Activated CD8-positive, alpha-beta T cell treated with anti-CD3 and anti-CD28 coated beads for 36 hours (primary cell): Measurements from ENCODE around the gene CPLX1. TPM values are rescaled to one million over a fixed set of nuclear protein-coding genes. Genes with fewer than 3 reads are reported as not detected.

Experiments used
- ATAC-seq: fragments of 200-7000 bp; cut with Tn5 transposase; one replicate; pipeline ENCODE4 v1.10.0; 2021; ENCODE audit warnings: mild to moderate bottlenecking, moderate library complexity
- CTCF ChIA-PET: fragments of 350-600 bp; sonication (Branson Sonifier 250); formaldehyde crosslinking; loops from one replicate; lab custom pipeline; 2021; ENCODE audit warnings: antibody characterized with exemption; lab: Charles Lee
- POLR2A ChIA-PET: fragments of 350-600 bp; sonication (Branson Sonifier 250); formaldehyde crosslinking; loops from one replicate; lab custom pipeline; 2021; ENCODE audit warnings: antibody characterized with exemption; lab: Charles Lee
- DNase-seq: peaks from one replicate; pipeline ENCODE4 v3.0.0-alpha.2; 2020
- H3K27ac Mint-ChIP-seq: one replicate; pipeline ENCODE4 v1.8.0; 2021; ENCODE audit warnings: mild to moderate bottlenecking, mixed read lengths
- H3K27me3 Mint-ChIP-seq: one replicate; pipeline ENCODE4 v1.8.0; 2021; ENCODE audit warnings: mixed read lengths
- H3K36me3 Mint-ChIP-seq: one replicate; pipeline ENCODE4 v1.8.0; 2021; ENCODE audit warnings: low read depth, mixed read lengths
- H3K4me1 Mint-ChIP-seq: one replicate; pipeline ENCODE4 v1.8.0; 2021; ENCODE audit warnings: low read depth, mixed read lengths
- H3K4me3 Mint-ChIP-seq: one replicate; pipeline ENCODE4 v1.8.0; 2021; ENCODE audit warnings: mild to moderate bottlenecking, moderate library complexity, mixed read lengths
- H3K9me3 Mint-ChIP-seq: one replicate; pipeline ENCODE4 v1.8.0; 2021; ENCODE audit warnings: mixed read lengths
- intact Hi-C: fragments of 100-400 bp; cut with micrococcal nuclease; formaldehyde crosslinking; loops from one replicate; pipeline ENCODE4 v1.10.0; 2022
- total RNA-seq, 2 experiments: library from RNA; stranded (reverse); gene quantifications; one replicate each; pipeline ENCODE4 v1.2.3, GENCODE V29; 2021
- TF ChIP-seq, protein P1 (sequence below): fragments of 200-600 bp; IDR thresholded peaks from one replicate; pipeline ENCODE4 v1.8.0; 2022; ENCODE audit warnings: antibody characterized with exemption, mild to moderate bottlenecking

The CPLX1 gene
- total RNA-seq, 2 experiments from 2014 or later = not detected

DNA sequence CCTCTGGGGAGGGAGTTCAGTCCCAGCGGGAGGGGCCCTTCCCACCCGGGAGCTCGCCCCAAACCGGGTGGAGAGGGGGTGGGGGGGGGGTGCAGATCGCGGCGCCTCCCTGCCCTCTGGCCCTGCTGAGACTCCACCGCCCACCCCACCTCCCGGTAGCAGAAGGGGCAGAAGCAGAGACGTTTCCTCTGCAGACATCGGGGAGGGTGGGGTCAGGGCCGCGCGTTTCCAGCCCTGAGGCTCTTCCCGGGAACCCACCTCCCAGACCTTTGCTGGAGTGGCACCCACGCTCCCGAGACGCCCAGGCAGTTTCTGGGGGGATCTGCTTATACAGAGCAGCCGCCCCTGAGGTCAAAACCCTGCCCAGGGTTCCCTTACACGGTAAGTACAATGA is 30.2 kb downstream of the CPLX1 start:
- Mint-ChIP-seq H3K27me3 (peaks cover 24% of the 10 kb centered on the region), H3K9me3 (no peaks in the 10 kb centered on the region), H3K4me1 (peaks cover 32% of the 10 kb centered on the region), H3K36me3 (no peaks in the 10 kb centered on the region), H3K4me3 (no peak overlapping the region), H3K27ac (no peak overlapping the region)
- intact Hi-C loops = no loop called here
- no peak for DNase-seq
- no peak for ATAC-seq
- ChIA-PET CTCF (no interaction called here), POLR2A (interaction anchor here (1.0 to 1.5 kb wide), 3 partner anchors 8 to 84 kb away, joined by 3 to 5 read pairs (median 3); no protein-coding TSS in a partner anchor)
- TF ChIP-seq, protein P1, sequence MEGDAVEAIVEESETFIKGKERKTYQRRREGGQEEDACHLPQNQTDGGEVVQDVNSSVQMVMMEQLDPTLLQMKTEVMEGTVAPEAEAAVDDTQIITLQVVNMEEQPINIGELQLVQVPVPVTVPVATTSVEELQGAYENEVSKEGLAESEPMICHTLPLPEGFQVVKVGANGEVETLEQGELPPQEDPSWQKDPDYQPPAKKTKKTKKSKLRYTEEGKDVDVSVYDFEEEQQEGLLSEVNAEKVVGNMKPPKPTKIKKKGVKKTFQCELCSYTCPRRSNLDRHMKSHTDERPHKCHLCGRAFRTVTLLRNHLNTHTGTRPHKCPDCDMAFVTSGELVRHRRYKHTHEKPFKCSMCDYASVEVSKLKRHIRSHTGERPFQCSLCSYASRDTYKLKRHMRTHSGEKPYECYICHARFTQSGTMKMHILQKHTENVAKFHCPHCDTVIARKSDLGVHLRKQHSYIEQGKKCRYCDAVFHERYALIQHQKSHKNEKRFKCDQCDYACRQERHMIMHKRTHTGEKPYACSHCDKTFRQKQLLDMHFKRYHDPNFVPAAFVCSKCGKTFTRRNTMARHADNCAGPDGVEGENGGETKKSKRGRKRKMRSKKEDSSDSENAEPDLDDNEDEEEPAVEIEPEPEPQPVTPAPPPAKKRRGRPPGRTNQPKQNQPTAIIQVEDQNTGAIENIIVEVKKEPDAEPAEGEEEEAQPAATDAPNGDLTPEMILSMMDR = no peak

DNA sequence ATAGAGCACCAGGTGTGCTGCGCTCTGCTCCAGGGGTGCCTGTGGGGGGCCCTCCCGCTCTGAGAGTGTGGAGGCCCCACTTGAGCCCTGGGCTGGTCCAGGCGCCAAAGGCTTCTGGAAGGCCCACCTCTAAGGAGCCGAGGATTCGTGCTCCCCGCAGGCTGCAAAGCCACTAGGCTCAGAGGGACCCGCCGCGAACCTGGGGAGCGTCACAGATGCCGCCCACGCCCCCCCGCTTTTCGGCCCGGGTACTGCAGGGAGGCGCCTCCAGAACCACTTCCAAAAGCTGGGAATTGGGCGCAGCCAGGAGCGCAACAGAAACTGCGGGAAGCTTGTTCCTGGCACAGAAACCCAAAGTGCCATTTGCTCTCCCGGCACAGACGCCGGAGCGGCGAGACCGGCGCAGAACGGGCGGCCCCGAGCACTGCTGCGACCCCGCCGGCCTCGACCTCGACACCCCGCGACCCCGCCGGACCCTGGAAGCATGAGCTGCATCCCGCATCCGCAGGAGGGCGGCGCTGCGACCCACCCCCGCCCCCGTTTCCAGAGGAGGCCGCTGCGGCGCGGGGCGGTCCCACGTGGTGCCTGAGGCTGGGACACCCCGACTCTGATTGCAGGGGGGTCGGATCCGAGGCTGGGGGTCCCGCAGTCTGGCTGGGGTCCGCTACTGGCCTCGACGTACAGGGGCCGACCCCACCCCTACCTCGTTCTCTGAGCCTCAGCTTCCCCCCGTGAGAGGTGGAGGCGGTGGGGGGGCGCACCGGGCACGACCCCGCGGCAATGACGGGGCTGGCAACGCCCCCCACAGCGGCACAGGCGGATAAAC is 30.8 kb downstream of the CPLX1 start:
- ChIA-PET CTCF (interaction anchor here (0.6 to 0.8 kb wide), 2 partner anchors 15 to 20 kb away, joined by 3 read pairs; no protein-coding TSS in a partner anchor), POLR2A (interaction anchor here (1.0 to 2.0 kb wide), 4 partner anchors 9 to 85 kb away, joined by 3 to 10 read pairs (median 4); no protein-coding TSS in a partner anchor)
- ATAC-seq (no peak), DNase-seq (no peak)
- Mint-ChIP-seq H3K4me3 (peak overlapping the region; percentile 24), H3K9me3 (no peaks in the 10 kb centered on the region), H3K27ac (no peak overlapping the region), H3K36me3 (no peaks in the 10 kb centered on the region), H3K4me1 (peaks cover 31% of the 10 kb centered on the region), H3K27me3 (peaks cover 28% of the 10 kb centered on the region)
- TF ChIP-seq, protein P1 = no peak
- intact Hi-C loops = no loop called here

DNA sequence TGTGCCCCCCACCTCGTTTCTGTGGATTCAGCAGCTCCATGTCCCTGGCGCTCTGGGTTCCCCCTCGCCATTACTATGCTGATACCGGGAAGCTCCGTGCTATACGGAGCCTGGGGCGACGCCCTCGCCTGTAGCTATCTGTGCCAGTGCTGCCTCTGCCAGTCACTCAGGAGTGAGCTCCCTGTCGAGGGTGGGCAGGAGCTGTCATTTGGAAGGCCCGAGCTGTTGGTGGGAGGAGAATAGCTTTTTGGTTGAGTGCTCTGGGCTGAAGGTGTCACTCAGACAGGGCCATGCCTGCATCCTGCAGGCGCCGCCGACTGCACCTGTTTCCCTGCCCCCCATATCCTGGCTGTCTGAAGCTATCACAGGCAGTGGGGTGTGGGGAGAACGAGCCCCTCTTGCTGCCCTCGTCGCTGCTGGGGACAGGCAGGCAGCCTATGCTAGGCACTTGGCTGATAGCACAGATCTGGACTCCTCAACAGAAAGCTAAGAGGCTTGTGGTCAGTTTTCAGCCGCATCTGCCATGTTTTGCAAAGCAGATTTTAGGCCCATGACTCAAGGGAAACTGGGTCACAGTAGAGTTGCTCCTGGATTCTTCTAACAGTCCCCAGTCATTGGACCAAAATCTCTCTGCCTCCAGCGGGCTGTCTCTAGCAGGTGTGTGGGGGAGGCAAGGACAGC is 31.8 kb downstream of the CPLX1 start:
- TF ChIP-seq, protein P1 = no peak
- H3K4me1 Mint-ChIP-seq = peaks cover 24% of the 10 kb centered on the region
- no peak overlapping the region for H3K27ac Mint-ChIP-seq
- ATAC-seq = no peak
- H3K9me3 Mint-ChIP-seq = no peaks in the 10 kb centered on the region
- CTCF ChIA-PET = interaction anchor here (1.0 to 1.6 kb wide), 3 partner anchors 11 to 193 kb away, joined by 6 to 7 read pairs (median 7); no protein-coding TSS in a partner anchor
- POLR2A ChIA-PET = interaction anchor here (0.9 to 2.0 kb wide), 2 partner anchors 12 to 32 kb away, joined by 3 to 10 read pairs; no protein-coding TSS in a partner anchor
- intact Hi-C loops = no loop called here
- no peaks in the 10 kb centered on the region for H3K36me3 Mint-ChIP-seq
- H3K27me3 Mint-ChIP-seq = peaks cover 28% of the 10 kb centered on the region
- no peak overlapping the region for H3K4me3 Mint-ChIP-seq
- no peak for DNase-seq

DNA sequence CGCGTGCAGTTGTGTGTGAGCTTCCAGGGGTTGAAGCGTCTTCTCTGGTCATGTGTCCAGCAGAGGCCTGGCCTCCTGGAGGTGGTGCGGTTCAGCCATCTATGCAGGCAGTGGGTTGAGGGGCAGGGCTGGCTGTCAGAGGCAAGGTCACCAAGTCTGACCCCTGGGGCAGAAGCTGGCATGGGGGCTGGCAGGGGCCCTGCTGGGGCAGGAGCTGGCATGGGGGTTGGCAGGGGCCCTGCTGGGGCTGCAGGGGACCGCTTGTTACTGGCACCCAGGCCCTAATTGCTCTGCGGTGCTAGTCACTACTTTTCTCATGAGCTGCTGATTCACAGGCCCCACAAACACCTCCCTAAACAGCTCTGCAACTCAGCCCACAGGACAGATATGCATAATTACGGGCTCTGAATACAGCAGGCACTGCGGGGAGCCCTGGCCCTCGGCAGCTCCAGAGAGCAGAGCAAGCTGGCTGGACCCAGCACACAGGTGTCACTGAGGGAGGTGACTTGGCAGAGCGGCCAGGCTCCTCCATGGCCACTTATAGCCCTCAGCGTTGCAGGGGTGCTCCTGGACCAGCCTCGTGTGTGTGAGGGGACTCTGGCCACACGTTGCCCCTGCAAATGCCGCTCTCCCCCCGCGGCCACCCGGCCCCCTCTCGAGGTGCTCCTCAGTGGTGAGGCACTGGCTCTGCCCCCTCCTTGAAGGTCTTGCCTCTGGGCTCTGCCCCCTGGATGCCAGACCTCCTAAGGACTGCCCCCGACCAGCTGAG is 32.7 kb downstream of the CPLX1 start:
- CTCF ChIA-PET = interaction anchor here (1.0 to 1.6 kb wide), 3 partner anchors 11 to 194 kb away, joined by 6 to 7 read pairs (median 7); no protein-coding TSS in a partner anchor
- POLR2A ChIA-PET = interaction anchor here (0.8 to 2.0 kb wide), 5 partner anchors 11 to 31 kb away, joined by 3 to 10 read pairs (median 3); no protein-coding TSS in a partner anchor

More for the DNA sequence above, 32.7 kb downstream of the CPLX1 start:
- no peaks in the 10 kb centered on the region for H3K36me3 Mint-ChIP-seq
- peaks cover 21% of the 10 kb centered on the region for H3K4me1 Mint-ChIP-seq
- peaks cover 28% of the 10 kb centered on the region for H3K27me3 Mint-ChIP-seq
- ATAC-seq (peak; percentile 50), DNase-seq (no peak)
- no peak overlapping the region for H3K27ac Mint-ChIP-seq
- H3K4me3 Mint-ChIP-seq = peak overlapping the region; percentile 38
- no peaks in the 10 kb centered on the region for H3K9me3 Mint-ChIP-seq
- TF ChIP-seq, protein P1 = no peak
- intact Hi-C loops = no loop called here
